Activated CD8-positive, alpha-beta T cell treated with anti-CD3 and anti-CD28 coated beads for 36 hours (primary cell): ENCODE data around the gene SLC9B1. TPM values are rescaled to one million over a fixed set of nuclear protein-coding genes. Genes with fewer than 3 reads are reported as not detected.
A peak's percentile ranks its signal among the peaks of the same experiment; 100 is the strongest.

Experiments used
- ATAC-seq: fragments of 200-7000 bp; cut with Tn5 transposase; one replicate; pipeline ENCODE4 v1.10.0; 2021; ENCODE audit warnings: mild to moderate bottlenecking, moderate library complexity
- CTCF ChIA-PET: fragments of 350-600 bp; sonication (Branson Sonifier 250); formaldehyde crosslinking; loops from one replicate; lab custom pipeline; 2021; ENCODE audit warnings: antibody characterized with exemption; lab: Charles Lee
- POLR2A ChIA-PET: fragments of 350-600 bp; sonication (Branson Sonifier 250); formaldehyde crosslinking; loops from one replicate; lab custom pipeline; 2021; ENCODE audit warnings: antibody characterized with exemption; lab: Charles Lee
- DNase-seq: peaks from one replicate; pipeline ENCODE4 v3.0.0-alpha.2; 2020
- H3K27ac Mint-ChIP-seq: one replicate; pipeline ENCODE4 v1.8.0; 2021; ENCODE audit warnings: mild to moderate bottlenecking, mixed read lengths
- H3K27me3 Mint-ChIP-seq: one replicate; pipeline ENCODE4 v1.8.0; 2021; ENCODE audit warnings: mixed read lengths
- H3K36me3 Mint-ChIP-seq: one replicate; pipeline ENCODE4 v1.8.0; 2021; ENCODE audit warnings: low read depth, mixed read lengths
- H3K4me1 Mint-ChIP-seq: one replicate; pipeline ENCODE4 v1.8.0; 2021; ENCODE audit warnings: low read depth, mixed read lengths
- H3K4me3 Mint-ChIP-seq: one replicate; pipeline ENCODE4 v1.8.0; 2021; ENCODE audit warnings: mild to moderate bottlenecking, moderate library complexity, mixed read lengths
- H3K9me3 Mint-ChIP-seq: one replicate; pipeline ENCODE4 v1.8.0; 2021; ENCODE audit warnings: mixed read lengths
- CTCF ChIP-seq: fragments of 200-600 bp; IDR thresholded peaks from one replicate; pipeline ENCODE4 v1.8.0; 2022; ENCODE audit warnings: antibody characterized with exemption, mild to moderate bottlenecking
- intact Hi-C: fragments of 100-400 bp; cut with micrococcal nuclease; formaldehyde crosslinking; loops from one replicate; pipeline ENCODE4 v1.10.0; 2022
- total RNA-seq, 2 experiments: library from RNA; stranded (reverse); gene quantifications; one replicate each; pipeline ENCODE4 v1.2.3, GENCODE V29; 2021

Gene SLC9B1
- 1 to 10 TPM; 1.9 to 2.4 TPM for total RNA-seq

DNA sequence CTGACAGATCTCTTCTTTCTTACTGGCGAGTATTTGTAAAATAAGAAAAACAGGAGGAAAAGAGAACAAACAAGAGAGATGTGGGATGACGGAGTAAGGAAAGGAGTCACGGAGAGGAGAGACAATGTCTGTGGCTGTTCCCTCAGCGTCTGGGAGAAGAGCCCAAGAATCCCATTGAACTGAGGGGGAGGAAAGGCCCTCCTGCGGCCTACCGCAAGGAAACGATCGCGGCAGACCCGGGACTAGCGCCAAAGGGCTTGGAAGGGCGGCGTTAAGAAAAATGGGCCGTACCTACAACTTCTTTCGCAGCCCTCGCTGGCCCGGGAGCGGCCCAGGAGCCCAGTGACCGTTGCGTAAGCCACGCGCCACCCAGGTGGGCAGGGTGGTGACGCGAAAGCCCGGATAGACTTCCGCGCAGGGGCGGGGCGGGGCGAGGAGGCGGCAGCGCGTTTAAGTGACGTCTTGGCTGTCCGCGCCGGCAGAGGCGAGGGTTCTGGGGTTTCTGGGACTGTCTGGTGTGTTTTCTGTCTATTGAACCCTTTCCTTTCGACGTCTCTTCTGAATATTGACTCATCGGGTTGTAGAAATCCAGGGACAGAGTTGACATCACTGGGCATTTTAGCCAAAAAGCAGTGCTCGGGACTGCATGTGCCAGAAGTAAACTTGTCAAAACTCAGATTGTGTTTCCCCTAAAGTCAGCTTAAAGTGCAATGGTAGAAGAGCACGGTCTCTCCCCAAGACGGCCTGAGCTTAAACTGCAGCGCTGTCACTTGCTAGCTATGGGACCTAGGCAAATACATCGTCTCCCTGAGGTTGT is at the start of gene SLC9B1:
SLC9B1 (minus strand) TSS at position 398 of the 817 bp plus-strand sequence. CDS start 27,994 bp downstream, outside the sequence.
- ChIA-PET POLR2A (interaction anchor here (0.9 to 1.6 kb wide), 7 partner anchors 25 to 272 kb away, joined by 3 to 4 read pairs (median 4); partner anchors contain the start of genes SLC9B2 and UBE2D3), CTCF (interaction anchor here (1.1 to 1.4 kb wide), 3 partner anchors 28 to 80 kb away, joined by 3 to 12 read pairs (median 3); partner anchors contain the start of gene BDH2)
- intact Hi-C loops = no loop called here
- ATAC-seq (peak; percentile 99), DNase-seq (peak; percentile 96)
- Mint-ChIP-seq H3K4me3 (peak within 1 kb of the TSS; percentile 87), H3K27ac (peak within 1 kb of the TSS; percentile 99), H3K4me1 (peaks cover 15% of the 10 kb centered on the region), H3K9me3 (no peaks in the 10 kb centered on the region), H3K36me3 (peaks cover 6% of the 10 kb centered on the region), H3K27me3 (no peaks in the 10 kb centered on the region)
- no peak for TF ChIP-seq CTCF

DNA sequence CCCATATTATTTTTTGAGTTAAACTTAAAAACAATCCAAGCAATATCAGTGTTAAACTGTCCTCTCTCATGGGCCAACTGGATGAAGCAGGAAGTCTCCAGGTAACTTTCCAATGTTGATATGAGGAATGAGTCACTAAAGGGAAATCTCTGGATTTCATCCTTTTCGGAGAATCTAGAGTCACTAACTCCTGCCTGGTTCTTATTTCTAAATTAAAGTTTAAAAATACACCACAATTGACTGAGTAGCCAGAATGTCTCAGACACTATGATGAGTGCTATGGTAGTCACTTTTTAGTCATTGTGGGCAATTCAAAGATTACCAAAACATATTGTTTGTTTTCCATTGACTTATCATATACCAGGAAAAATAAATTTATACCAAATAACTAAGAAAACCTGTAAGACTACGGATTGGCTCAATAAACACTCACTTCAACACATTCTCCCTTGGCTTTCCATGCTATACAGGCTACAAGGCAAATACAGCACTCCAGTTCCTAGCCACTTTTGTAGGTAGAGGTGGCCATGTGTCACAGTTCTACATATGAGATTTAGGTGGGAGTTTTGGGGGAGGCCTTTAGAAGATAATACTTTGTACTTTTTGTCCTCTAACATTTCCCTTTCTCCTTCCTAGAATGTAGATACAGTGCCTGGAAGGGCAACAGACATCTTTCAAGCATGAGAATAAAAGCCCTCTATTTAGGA is 48.5 kb upstream of the SLC9B1 start:
- Mint-ChIP-seq H3K27ac (no peak overlapping the region), H3K4me3 (no peak overlapping the region), H3K4me1 (peaks cover 23% of the 10 kb centered on the region), H3K36me3 (peaks cover 52% of the 10 kb centered on the region), H3K27me3 (no peaks in the 10 kb centered on the region), H3K9me3 (no peaks in the 10 kb centered on the region)
- DNase-seq (no peak), ATAC-seq (peak; percentile 49)
- intact Hi-C loops = no loop called here
- no peak for TF ChIP-seq CTCF
- ChIA-PET POLR2A (interaction anchor here (0.6 kb wide), 1 partner anchor 36 kb away, joined by 4 read pairs; no protein-coding TSS in a partner anchor), CTCF (interaction anchor here (1.9 kb wide), 1 partner anchor 23 kb away, joined by 6 read pairs; no protein-coding TSS in a partner anchor)

GRCh38 chr4:103060453-103061148 is 41.1 kb upstream of the SLC9B1 start:
- ATAC-seq (no peak), DNase-seq (no peak)
- intact Hi-C loops = no loop called here
- POLR2A ChIA-PET = interaction anchor here (1.2 kb wide), 1 partner anchor 19 kb away, joined by 3 read pairs; no protein-coding TSS in a partner anchor
- CTCF ChIA-PET = interaction anchor here (1.6 to 1.7 kb wide), 2 partner anchors 15 to 30 kb away, joined by 4 read pairs; no protein-coding TSS in a partner anchor
- Mint-ChIP-seq H3K27me3 (no peaks in the 10 kb centered on the region), H3K4me3 (no peak overlapping the region), H3K9me3 (no peaks in the 10 kb centered on the region), H3K36me3 (peaks cover 40% of the 10 kb centered on the region), H3K4me1 (peaks cover 2% of the 10 kb centered on the region), H3K27ac (no peak overlapping the region)
- no peak for TF ChIP-seq CTCF

DNA sequence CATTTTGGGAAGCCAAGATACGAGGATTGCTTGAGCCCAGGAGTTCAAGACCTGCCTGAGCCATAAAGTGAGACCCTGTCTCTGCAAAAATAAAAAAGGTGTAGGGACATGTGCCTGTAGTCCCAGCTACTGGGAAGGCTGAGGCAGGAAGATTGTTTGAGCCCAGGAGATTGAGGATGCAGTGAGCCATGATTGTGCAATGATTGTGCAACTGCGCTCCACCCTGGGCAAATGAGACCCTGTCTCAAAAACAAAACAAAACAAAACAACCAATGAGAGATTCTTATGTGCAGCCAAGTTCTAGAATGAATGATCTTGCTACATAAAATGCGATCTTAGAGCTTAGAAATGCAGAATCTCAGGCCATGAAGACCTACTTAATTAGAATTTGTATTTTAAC is 34.5 kb upstream of the SLC9B1 start:
- DNase-seq (no peak), ATAC-seq (no peak)
- intact Hi-C loops = no loop called here
- POLR2A ChIA-PET = no interaction called here
- H3K9me3 Mint-ChIP-seq = peaks cover 1% of the 10 kb centered on the region
- CTCF ChIA-PET = interaction anchor here (0.7 kb wide), 1 partner anchor 38 kb away, joined by 3 read pairs; no protein-coding TSS in a partner anchor
- no peak overlapping the region for H3K4me3 Mint-ChIP-seq
- H3K36me3 Mint-ChIP-seq = peaks cover 18% of the 10 kb centered on the region
- no peak overlapping the region for H3K27ac Mint-ChIP-seq
- no peak for TF ChIP-seq CTCF
- H3K4me1 Mint-ChIP-seq = peaks cover 13% of the 10 kb centered on the region
- H3K27me3 Mint-ChIP-seq = no peaks in the 10 kb centered on the region
